Stimulated activated CD4-positive, alpha-beta T cell treated with anti-CD3 and anti-CD28 coated beads, Interleukin-2, amount 100 ng/mL, for 48 hours (primary cell): ENCODE data around the gene BAIAP2L1.
"Not testable (repeated sequence)": the region's sequence is repeated elsewhere in the genome, so short reads cannot be mapped to it uniquely, and the experiment has no call there.

Experiments used
- DNase-seq, 2 donors: peaks; one replicate each; pipeline ENCODE4 v3.0.0-alpha.2; 2020

BAIAP2L1 gene

DNA sequence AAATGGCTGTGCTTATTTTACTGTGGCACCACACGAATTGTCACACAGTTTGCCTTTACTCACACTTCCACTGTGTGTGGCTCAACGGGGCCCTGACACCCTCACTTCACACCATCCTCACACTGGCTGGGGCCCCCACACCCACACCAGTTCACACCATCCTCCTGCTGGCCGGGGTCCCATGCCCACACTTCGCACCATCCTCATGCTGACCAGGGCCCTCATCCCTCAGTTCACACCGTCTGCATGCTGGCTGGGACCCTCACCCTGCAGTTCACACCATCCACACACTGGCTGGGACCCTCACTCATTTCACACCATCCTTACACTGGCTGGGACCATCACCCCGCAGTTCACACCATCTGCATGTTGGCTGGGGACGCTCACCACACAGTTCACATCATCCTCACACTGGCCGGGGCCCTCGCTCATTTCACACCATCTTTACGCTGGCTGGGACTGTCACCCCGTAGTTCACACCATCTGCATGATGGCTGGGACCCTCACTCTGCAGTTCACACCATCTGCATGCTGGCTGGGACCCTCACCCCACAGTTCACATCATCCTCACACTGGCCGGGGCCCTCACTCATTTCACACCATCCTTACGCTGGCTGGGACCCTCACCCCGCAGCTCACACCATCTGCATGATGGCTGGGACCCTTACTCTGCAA is 83.4 kb downstream of the BAIAP2L1 start:
- no peak for DNase-seq

GRCh38 chr7:98315994-98316527 is 84.8 kb downstream of the BAIAP2L1 start:
- not testable (repeated sequence) for DNase-seq

- DNase-seq: no peak
Measured at GRCh38 chr7:98315318-98315993, 85.4 kb downstream of the BAIAP2L1 start.

DNA sequence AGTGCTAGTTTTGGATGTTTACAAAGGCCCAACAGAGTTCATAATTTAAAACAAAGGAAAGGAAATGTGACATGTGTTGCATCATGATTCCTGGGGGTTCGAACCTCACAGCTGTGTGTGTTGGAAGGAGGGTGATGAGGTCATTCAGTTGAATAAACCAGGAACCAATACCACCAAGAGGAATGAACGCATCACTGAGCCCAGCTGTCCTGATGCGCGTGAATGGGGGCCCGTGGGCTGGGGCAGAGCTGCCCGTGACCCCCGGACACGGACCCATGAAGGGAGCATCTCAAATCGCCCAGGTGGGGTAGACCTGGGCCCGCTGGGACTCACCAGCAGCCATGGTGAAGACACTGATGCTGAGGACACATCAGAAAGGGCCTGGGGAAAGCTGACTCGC is 86.4 kb downstream of the BAIAP2L1 start:
- no peak for DNase-seq

GRCh38 chr7:98312201-98312600 is 88.7 kb downstream of the BAIAP2L1 start:
- no peak for DNase-seq

DNA sequence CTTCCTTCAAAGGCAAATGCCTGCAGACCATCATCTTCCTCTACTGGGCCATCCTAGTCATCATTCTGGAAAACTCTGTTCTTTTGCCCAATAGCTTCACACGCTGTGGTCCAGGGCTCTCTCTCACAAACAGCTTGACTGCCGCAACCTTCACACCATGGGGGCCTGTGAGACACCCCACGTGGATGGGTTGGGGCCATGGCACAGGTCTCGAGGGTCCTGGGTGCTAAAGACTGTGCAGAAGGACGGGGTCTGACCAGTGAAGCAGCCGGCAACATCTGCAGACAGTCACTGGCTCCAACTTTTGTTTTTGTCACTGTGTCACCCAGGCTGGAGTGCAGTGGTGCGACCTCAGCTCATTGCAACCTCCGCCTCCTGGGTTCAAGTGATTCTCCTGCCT is 91.3 kb downstream of the BAIAP2L1 start:
- DNase-seq: no peak

- DNase-seq: no peak
Measured at GRCh38 chr7:98307971-98308466, 92.9 kb downstream of the BAIAP2L1 start.

GRCh38 chr7:98305951-98306535 is 94.8 kb downstream of the BAIAP2L1 start:
- DNase-seq: no peak

DNA sequence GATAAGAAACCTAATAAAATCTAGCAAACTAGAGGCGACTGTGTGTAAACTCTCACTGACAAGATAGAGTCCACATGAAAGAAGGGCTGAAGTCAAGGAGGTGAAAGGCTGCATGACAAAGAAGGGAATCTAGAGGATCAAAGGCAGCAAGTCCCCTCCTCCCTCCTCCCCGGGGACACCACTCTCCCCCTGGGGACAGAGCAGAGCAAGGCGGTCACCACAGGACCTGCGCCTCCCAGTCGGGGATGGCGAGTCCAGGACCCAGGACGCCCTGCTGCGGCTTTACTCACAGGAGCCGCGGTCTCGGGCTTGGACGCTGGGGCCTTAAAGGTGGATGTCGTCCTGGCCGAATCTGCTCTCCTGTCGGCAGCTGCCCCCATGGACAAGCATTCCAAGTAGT is 97.0 kb downstream of the BAIAP2L1 start:
- DNase-seq: no peak

DNA sequence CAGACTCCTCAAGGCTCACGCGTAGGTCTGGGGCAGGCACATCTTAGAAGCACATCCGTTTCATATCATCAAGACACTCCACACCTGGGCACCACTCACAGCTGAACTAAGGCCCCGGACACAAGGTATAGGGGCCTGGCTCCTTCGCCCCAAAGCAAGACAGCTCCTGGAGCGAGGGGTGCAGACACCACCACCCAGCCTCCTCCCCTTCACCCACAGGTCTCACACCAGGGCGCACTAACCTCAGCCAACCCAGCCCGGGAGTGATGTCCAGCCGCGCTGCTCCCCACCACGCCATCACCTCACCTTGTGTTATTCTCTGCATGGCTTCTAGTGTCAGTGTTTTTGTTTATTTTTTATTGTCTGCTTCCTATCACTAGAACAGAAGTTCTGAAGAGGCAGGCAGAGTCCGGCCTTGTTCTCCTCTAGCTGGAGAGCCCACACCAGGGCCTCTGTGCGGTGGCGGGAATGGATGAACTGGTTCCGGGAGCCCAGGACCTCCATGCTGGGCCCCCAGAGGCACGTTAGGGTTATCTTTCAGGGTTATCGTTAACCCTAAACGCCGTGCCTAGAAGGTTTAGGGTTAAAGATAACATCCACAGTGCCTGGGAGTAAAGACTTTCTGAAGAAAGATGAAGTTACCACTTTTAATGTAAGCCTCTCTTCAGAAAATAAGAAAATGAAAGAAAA is 97.6 kb downstream of the BAIAP2L1 start:
- DNase-seq: no peak

- DNase-seq: no peak
Measured at GRCh38 chr7:98301693-98302470, 99.0 kb downstream of the BAIAP2L1 start.

DNA sequence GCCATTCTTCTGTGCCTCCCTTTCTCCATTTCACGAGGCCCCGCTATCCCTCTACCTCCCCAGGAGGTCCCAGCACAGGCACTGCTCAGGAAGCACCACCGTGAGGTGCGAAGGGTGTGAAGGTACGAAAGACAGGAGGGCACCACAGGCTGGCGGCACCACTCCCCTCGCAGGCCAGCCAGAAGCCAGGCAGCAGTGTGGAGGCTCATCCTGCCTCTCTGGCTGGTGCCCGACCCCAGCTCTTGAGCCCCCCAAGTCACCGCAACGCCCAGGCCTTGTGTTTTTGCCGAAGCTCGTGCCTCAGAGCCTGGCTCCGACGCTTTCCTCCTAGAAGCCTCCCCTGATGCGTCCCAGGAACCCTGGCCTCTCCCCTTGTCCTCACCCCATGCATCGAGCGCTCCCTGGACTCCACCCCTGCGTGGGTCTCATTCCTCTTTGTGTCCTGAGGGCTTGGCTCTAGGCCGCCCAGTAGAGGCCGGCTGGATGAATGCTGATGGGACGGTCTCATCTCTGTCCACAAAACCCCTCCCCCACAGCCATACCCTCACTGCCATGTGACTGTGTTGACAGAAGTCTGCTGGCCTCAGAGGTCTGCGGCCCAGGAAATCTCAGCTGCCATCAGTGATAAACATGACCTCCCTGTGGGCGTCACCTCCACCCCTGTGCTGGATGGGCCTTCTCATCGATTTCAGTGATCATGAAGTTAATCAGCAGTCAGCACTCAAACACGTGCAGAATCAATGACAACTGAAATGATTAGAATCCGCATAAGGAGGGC is 100.1 kb downstream of the BAIAP2L1 start:
- DNase-seq: no peak

DNA sequence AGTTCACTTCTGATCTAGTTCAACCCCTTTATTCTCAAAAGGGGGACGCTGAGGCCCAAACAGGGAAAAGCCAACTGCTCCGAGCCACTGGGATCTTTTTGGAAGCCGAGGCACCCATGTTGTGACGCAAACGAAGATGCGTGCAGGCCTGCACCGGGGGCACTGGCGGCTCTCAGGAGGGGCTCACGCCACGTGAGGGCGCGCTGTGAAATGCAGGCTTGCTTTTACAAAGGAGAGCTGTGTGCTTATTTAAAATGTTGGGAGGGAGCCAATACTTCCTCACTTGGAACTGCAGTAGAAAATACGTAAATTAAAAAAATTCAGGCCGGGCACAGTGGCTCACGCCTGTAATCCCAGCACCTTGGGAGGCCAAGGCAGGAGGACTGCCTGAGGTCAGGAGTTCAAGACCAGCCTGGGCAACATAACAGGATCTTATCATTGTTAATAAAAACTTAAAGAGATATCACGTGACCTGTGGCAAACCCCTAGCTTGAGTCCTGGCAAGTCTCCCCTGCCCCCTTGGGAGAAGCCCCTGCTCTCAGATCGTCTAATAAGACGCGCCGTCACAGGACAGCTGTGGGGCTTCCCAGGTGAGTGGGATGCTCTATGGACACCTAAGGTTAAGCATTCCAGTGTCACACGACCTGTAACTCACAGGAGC is 103.1 kb downstream of the BAIAP2L1 start:
- DNase-seq: no peak

- no peak for DNase-seq
Measured at GRCh38 chr7:98296833-98297232, 104.1 kb downstream of the BAIAP2L1 start.

- no peak for DNase-seq
Measured at GRCh38 chr7:98295467-98296192, 105.3 kb downstream of the BAIAP2L1 start.

DNA sequence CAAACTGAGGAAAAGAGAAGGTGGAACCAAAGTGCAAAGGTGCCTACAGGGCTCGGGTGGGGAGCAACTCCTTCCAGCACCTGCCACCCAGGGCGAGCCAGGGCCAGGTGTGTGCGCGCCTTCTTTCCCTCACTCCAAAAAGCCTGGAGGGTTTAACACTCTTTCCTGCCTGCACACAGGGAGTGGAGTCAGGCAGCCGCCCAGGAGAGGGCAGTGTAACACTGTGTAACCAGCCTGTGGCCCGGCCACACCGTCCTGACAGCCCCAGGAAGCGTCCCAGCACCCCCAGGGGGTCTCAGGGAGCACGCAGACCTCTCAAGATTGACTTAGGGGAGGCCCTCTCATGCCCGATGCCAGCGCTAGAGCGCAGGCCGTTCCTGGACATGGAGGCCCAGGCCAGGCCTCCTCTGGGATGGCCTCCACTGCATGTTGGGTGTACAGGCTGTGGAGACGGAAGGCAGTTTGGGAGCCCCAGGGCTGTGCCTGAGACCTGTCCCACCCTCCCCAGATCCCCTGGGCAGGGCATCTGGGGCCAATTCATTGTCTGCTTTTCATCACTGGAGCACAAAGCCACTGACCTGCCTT is 106.0 kb downstream of the BAIAP2L1 start:
- peak in 1 of 2 donors; percentile 22 for DNase-seq

DNA sequence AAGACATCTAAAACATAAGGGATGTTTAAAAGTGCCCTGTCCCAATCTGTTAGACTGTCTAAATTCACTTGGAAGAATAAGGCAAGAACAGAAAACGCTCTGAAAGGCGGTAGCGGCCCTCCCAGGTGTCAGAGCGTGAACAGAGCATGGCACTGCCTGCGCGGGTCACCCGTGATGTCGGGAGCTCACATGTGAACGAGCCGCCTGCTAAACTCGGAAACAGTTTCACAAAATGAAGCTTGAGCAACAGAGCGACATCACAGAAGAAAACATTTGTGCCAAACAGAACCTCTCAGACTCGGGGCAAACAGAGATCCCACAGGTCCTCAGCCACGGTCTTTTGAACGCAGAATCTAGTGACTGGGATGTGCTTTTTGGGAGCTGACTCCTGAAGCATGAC is 106.6 kb downstream of the BAIAP2L1 start:
- DNase-seq: no peak

- DNase-seq: no peak
Measured at GRCh38 chr7:98293746-98294145, 107.1 kb downstream of the BAIAP2L1 start.

GRCh38 chr7:98293265-98293664 is 107.6 kb downstream of the BAIAP2L1 start:
- DNase-seq: no peak

DNA sequence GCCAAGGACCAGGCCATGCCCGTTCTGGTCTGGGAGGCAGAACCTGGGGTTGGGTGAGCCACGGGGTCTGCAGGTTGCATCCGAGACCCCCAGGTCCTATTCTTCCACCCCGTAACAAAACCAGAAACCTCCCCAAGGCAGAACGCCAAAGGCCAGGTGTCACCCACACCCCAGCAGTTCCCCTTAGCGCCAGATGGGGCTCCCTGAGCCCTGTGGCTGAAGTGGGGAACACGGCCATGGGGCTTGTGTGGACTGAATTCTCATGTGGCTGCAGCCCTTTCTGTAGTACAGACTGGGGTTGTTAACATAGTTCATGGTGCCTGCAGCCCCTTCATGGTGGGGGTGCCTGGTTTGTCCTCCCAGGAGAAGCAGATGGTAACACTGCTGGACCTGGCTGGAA is 109.2 kb downstream of the BAIAP2L1 start:
- no peak for DNase-seq
